A549 (cell line): ENCODE measurements around the gene PLA2G1B. TPM values are rescaled to one million over a fixed set of nuclear protein-coding genes. Genes with fewer than 3 reads are reported as not detected.
A peak's percentile ranks its signal among the peaks of the same experiment; 100 is the strongest.

Experiments
- ATAC-seq, 2 experiments: fragments of 200-7000 bp in 1 of 2; fragments of >200 bp in 1 of 2; cut with Nextera tagmentation in 1 of 2; cut with Tn5 transposase in 1 of 2; 3 replicates each; pipeline versions ENCODE4 v1.8.0 to v1.9.1; 2018 to 2020; ENCODE audit warnings: mild to moderate bottlenecking in 1 of 2, moderate library complexity in 1 of 2
- CTCF ChIA-PET: fragments of 300-600 bp; sonication (Branson Sonifier 250); formaldehyde crosslinking; extraction: SDS; loops from one replicate; lab custom pipeline; 2021; ENCODE audit warnings: antibody characterized with exemption, inconsistent platforms; lab: Yijun Ruan, JAX
- POLR2A ChIA-PET: fragments of 350-600 bp; formaldehyde crosslinking; extraction: SDS; loops from one replicate; lab custom pipeline; 2021; ENCODE audit warnings: antibody characterized with exemption, inconsistent platforms; lab: Yijun Ruan, JAX
- DNase-seq, 2 experiments: peaks; one replicate each; pipeline versions ENCODE4 v3.0.0 to v3.0.0-alpha.2; 2011 to 2016; ENCODE audit warnings: low read depth in 1 of 2, low spot score in 1 of 2
- FAIRE-seq: peaks from 2 replicates; lab custom pipeline; 2011; peaks lifted over from hg19 to GRCh38; lab: Jason Lieb, UNC
- H3K27ac ChIP-seq, 2 experiments: fragments of >200 bp; sonication (Bioruptor Twin); formaldehyde crosslinking; 3 replicates each; pipeline ENCODE4 v1.5.1; 2016 to 2017
- H3K4me1 ChIP-seq: fragments of >200 bp; sonication (Bioruptor Twin); formaldehyde crosslinking; 3 replicates; pipeline ENCODE4 v1.6.1; 2016
- H3K4me2 ChIP-seq: fragments of >200 bp; sonication (Bioruptor Twin); formaldehyde crosslinking; 3 replicates; pipeline ENCODE4 v1.6.1; 2016
- H3K4me3 ChIP-seq: fragments of >200 bp; sonication (Bioruptor Twin); formaldehyde crosslinking; 3 replicates; pipeline ENCODE4 v1.5.1; 2016
- H3K9me3 ChIP-seq: fragments of >200 bp; sonication (Bioruptor Twin); formaldehyde crosslinking; 3 replicates; pipeline ENCODE4 v1.6.1; 2016
- BHLHE40 ChIP-seq: IDR thresholded peaks from 2 replicates; pipeline ENCODE4 v1.6.1; 2012; ENCODE audit warnings: low read depth, low read length, inconsistent platforms
- CBX2 ChIP-seq: fragments of 200-600 bp; sonication (generic); IDR thresholded peaks from 2 replicates; pipeline ENCODE4 v1.6.1; 2016; ENCODE audit warnings: low read depth, mild to moderate bottlenecking, borderline replicate concordance
- CHD4 ChIP-seq: fragments of 200-600 bp; sonication (generic); IDR thresholded peaks from 2 replicates; pipeline ENCODE4 v1.6.1; 2016; ENCODE audit warnings: antibody characterized with exemption, mild to moderate bottlenecking, borderline replicate concordance
- ESRRA ChIP-seq: fragments of 150-350 bp; IDR thresholded peaks from 2 replicates; pipeline ENCODE4 v1.6.1; 2014; ENCODE audit warnings: mild to moderate bottlenecking, low read length, borderline replicate concordance
- FOSB ChIP-seq: fragments of 250-450 bp; sonication (Bioruptor Pico); IDR thresholded peaks from 2 replicates; pipeline ENCODE4 v1.5.0; 2020; ENCODE audit warnings: mild to moderate bottlenecking, moderate library complexity
- FOSL2 ChIP-seq, 2 experiments: fragments of 450-650 bp in 1 of 2; fragments of >200 bp in 1 of 2; sonication (Bioruptor Twin) in 1 of 2; formaldehyde crosslinking; IDR thresholded peaks; 2 replicates each; pipeline versions ENCODE4 v1.5.0 to v1.6.1; 2016 to 2020; ENCODE audit warnings: mild to moderate bottlenecking in 1 of 2, moderate library complexity in 1 of 2
- HOXA7 ChIP-seq: fragments of 250-450 bp; sonication (Bioruptor Pico); IDR thresholded peaks from 2 replicates; pipeline ENCODE4 v1.5.0; 2020; ENCODE audit warnings: mild to moderate bottlenecking, moderate library complexity
- HOXB13 ChIP-seq: fragments of 250-450 bp; sonication (Bioruptor Pico); IDR thresholded peaks from 2 replicates; pipeline ENCODE4 v1.5.0; 2020; ENCODE audit warnings: low read depth, mild to moderate bottlenecking, moderate library complexity
- JUNB ChIP-seq: fragments of >200 bp; sonication (Bioruptor Twin); formaldehyde crosslinking; IDR thresholded peaks from 2 replicates; pipeline ENCODE4 v1.6.1; 2016
- NPAS2 ChIP-seq: fragments of 250-450 bp; sonication (Bioruptor Pico); IDR thresholded peaks from 2 replicates; pipeline ENCODE4 v1.8.0; 2022; ENCODE audit warnings: mild to moderate bottlenecking, moderate library complexity, borderline replicate concordance
- REST ChIP-seq: fragments of 200-600 bp; sonication (generic); IDR thresholded peaks from 2 replicates; pipeline ENCODE4 v1.6.1; 2016; ENCODE audit warnings: antibody characterized with exemption, mild to moderate bottlenecking, moderate library complexity
- RFX5 ChIP-seq: fragments of 450-650 bp; IDR thresholded peaks from 2 replicates; pipeline ENCODE4 v1.7.1; 2014; ENCODE audit warnings: antibody characterized with exemption, mild to moderate bottlenecking, moderate library complexity
- ZFP36 ChIP-seq: fragments of 450-650 bp; IDR thresholded peaks from 2 replicates; pipeline ENCODE4 v1.6.1; 2014; ENCODE audit warnings: borderline replicate concordance; ENCODE audit not compliant: partially characterized antibody
- ZSCAN20 ChIP-seq: fragments of 250-450 bp; sonication (Bioruptor Pico); IDR thresholded peaks from 2 replicates; pipeline ENCODE4 v1.8.0; 2022; ENCODE audit warnings: mild to moderate bottlenecking, moderate library complexity
- WGBS: methylation state at CpG from one replicate; pipeline ENCODE4 v1.1.6; 2017; ENCODE audit errors: missing lambda C conversion rate; 5-methylcytosine and 5-hydroxymethylcytosine counted together
- polyA plus RNA-seq, 4 experiments: library from polyadenylated mRNA; depleted of rRNA in 3 of 4; stranded (reverse); fragments of >200 nt; fragmentation: RNase III in 1 of 4; extraction: RNeasy Plus Mini Kit Qiagen cat#74134 plus additional on column Dnase treatment in 1 of 4; gene quantifications; 2 replicates in 3 of 4; 3 replicates in 1 of 4; pipeline ENCODE4 v1.2.3, GENCODE V29; 2011 to 2017
- TF ChIP-seq, protein P1 (sequence below): fragments of >200 bp; sonication (Bioruptor Twin); formaldehyde crosslinking; IDR thresholded peaks from 2 replicates; pipeline ENCODE4 v1.6.1; 2016
- TF ChIP-seq, protein P2 (sequence below): fragments of 250-450 bp; sonication (Bioruptor Pico); IDR thresholded peaks from 2 replicates; pipeline ENCODE4 v1.5.0; 2021; ENCODE audit warnings: mild to moderate bottlenecking, moderate library complexity, borderline replicate concordance

Gene PLA2G1B
- polyA plus RNA-seq, 2 of the 4 experiments (the other 2 are of a cell fraction): 0.21 TPM; not detected in 1

GRCh38 chr12:120376416-120376815, 48.8 kb upstream of the PLA2G1B start:
- H3K4me2 ChIP-seq: no peak overlapping the region
- FAIRE-seq (no peak), DNase-seq (no peak), ATAC-seq (peak in 1 of 2 experiments; percentile 35; a peak in 3 of 6 replicates)
- no peak overlapping the region for H3K27ac ChIP-seq
- TF ChIP-seq, protein P1, sequence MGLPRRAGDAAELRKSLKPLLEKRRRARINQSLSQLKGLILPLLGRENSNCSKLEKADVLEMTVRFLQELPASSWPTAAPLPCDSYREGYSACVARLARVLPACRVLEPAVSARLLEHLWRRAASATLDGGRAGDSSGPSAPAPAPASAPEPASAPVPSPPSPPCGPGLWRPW: no peak
- TF ChIP-seq FOSL2 (IDR thresholded peaks at IDR 0.05) (no peak), FOSL2 (CRISPR knock-in tag; IDR thresholded peaks at IDR 0.05) (peak; percentile 27; the same call in 1 of the 2 replicates), NPAS2 (CRISPR knock-in tag) (no peak)
- H3K4me1 ChIP-seq: peaks cover 4% of the 10 kb centered on the region; the same call in 1 of the 3 replicates
- POLR2A ChIA-PET: interaction anchor here (0.6 kb wide), 1 partner anchor 176 kb away, joined by 3 read pairs; no protein-coding TSS in a partner anchor
- CTCF ChIA-PET: interaction anchor here (0.6 to 3.1 kb wide), 5 partner anchors 9 to 57 kb away, joined by 3 to 13 read pairs (median 4); no protein-coding TSS in a partner anchor
- WGBS: 50% methylated on average over 5 of the region's 5 CpGs
- H3K9me3 ChIP-seq: no peaks in the 10 kb centered on the region
- H3K4me3 ChIP-seq: no peak overlapping the region

GRCh38 chr12:120376009-120376408, 48.4 kb upstream of the PLA2G1B start:
- peak in 1 of 2 experiments; percentile 27; a peak in 1 of 6 replicates for ATAC-seq
- TF ChIP-seq RFX5: no peak
- no peak for TF ChIP-seq HOXB13 (CRISPR knock-in tag)
- no peak for TF ChIP-seq JUNB
- no peak for TF ChIP-seq ZSCAN20 (CRISPR knock-in tag)
- no peak for TF ChIP-seq BHLHE40
- TF ChIP-seq CBX2: no peak
- no peak for TF ChIP-seq CHD4
- no peak for TF ChIP-seq ZFP36
- TF ChIP-seq FOSB (CRISPR knock-in tag): no peak
- TF ChIP-seq, protein P2, sequence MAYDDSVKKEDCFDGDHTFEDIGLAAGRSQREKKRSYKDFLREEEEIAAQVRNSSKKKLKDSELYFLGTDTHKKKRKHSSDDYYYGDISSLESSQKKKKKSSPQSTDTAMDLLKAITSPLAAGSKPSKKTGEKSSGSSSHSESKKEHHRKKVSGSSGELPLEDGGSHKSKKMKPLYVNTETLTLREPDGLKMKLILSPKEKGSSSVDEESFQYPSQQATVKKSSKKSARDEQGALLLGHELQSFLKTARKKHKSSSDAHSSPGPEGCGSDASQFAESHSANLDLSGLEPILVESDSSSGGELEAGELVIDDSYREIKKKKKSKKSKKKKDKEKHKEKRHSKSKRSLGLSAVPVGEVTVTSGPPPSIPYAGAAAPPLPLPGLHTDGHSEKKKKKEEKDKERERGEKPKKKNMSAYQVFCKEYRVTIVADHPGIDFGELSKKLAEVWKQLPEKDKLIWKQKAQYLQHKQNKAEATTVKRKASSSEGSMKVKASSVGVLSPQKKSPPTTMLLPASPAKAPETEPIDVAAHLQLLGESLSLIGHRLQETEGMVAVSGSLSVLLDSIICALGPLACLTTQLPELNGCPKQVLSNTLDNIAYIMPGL (CRISPR knock-in tag): no peak
- no peak for TF ChIP-seq ESRRA
- no peak overlapping the region for H3K4me2 ChIP-seq
- ChIA-PET CTCF (interaction anchor here (0.6 to 3.1 kb wide), 6 partner anchors 9 to 58 kb away, joined by 3 to 13 read pairs (median 4); no protein-coding TSS in a partner anchor), POLR2A (no interaction called here)
- 65% methylated on average over 2 of the region's 2 CpGs for WGBS
- H3K9me3 ChIP-seq: no peaks in the 10 kb centered on the region
- H3K4me1 ChIP-seq: peaks cover 4% of the 10 kb centered on the region; the same call in 1 of the 3 replicates
- H3K4me3 ChIP-seq: no peak overlapping the region
- DNase-seq: no peak
- FAIRE-seq: no peak
- no peak overlapping the region for H3K27ac ChIP-seq

DNA sequence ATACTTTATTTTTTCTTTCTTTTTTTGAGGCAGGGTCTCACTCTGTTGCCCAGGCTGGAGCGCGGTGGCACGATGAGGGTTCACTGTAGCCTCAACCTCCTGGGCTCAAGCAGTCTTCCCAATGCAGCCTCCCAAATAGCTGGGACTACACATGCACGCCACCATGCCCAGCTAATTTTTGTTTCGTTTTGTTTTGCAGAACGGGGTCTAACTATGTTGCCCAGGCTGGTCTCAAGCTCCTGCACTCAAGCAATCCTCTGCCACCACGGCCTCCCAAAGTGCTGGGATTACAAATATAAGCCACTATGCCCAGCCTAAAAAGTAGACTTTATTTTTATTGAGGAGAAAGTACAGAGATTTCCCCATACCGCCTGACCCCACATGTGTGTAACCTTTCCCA, 46.1 kb upstream of the PLA2G1B start:
- FAIRE-seq: no peak
- Histone ChIP-seq H3K4me2 (no peak overlapping the region), H3K4me1 (peaks cover 12% of the 10 kb centered on the region; the same call in 2 of the 3 replicates), H3K9me3 (no peaks in the 10 kb centered on the region), H3K4me3 (no peak overlapping the region), H3K27ac (no peak overlapping the region)
- DNase-seq: no peak
- WGBS: 67% methylated on average over 8 of the region's 8 CpGs
- POLR2A ChIA-PET: no interaction called here
- no peak for ATAC-seq
- TF ChIP-seq ESRRA: no peak
- CTCF ChIA-PET: interaction anchor here (0.6 to 1.5 kb wide), 2 partner anchors 17 to 18 kb away, joined by 3 read pairs; no protein-coding TSS in a partner anchor

DNA sequence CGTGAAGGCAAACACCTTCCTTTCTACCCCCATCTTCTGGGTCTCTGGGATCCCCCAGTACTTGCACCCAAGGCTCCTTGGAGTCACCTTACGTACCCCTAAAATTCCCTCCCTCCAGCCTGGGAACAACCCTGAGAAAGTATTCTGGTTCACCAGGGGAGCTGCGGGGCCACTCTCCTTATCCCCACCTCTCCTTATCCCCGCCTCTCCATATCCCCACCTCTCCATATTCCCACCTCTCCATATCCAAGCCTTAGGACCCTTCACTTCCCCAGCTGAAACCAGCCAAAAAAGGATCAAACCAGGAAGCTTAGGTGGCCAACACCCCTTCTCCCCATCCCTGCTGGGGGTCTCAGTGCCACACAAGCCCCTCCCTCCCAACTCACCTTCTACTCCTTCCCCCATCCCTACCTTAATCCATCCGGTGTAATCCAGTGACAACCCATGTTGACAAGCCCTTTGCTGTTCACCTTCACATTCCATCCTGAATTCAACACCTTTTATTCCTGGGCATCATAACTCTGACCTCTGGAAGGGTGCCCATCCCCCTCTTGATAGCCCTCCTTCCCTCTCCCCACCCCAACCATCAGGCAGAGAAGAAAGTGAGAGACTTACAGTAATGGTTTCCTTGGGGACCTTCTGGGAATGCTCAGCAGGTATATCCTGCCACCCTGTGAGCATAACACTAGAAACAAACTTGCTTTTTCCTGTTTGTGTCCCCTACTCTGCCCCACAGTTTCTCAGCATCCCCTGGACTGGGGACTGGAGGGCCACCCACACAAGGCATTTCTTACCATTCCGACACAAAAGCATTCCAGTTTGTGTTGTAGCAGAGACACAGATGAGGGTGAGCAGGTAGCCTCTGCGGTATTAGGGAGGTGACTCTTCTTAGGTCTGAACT, 43.0 kb upstream of the PLA2G1B start:
- H3K27ac ChIP-seq: no peak overlapping the region
- no peak for TF ChIP-seq REST
- no peak for TF ChIP-seq BHLHE40
- no peak for TF ChIP-seq HOXA7
- no peak for TF ChIP-seq JUNB
- TF ChIP-seq, all 56 proteins: peak for 0
- Histone ChIP-seq H3K9me3 (no peaks in the 10 kb centered on the region), H3K4me3 (no peak overlapping the region), H3K4me2 (no peak overlapping the region), H3K4me1 (peaks cover 14% of the 10 kb centered on the region; the same call in 2 of the 3 replicates)
- DNase-seq (no peak), FAIRE-seq (no peak), ATAC-seq (no peak)
- 48% methylated on average over 7 of the region's 7 CpGs for WGBS
- POLR2A ChIA-PET: interaction anchor here (0.7 kb wide), 1 partner anchor 27 kb away, joined by 3 read pairs; no protein-coding TSS in a partner anchor
- CTCF ChIA-PET: interaction anchor here (0.6 to 3.1 kb wide), 4 partner anchors 11 to 60 kb away, joined by 3 to 14 read pairs (median 3); no protein-coding TSS in a partner anchor
